HEK293T (cell line): ENCODE results near the gene LASP1.
"Not testable (repeated sequence)": the region's sequence is repeated elsewhere in the genome, so short reads cannot be mapped to it uniquely, and the experiment has no call there.

Source experiments
- CTCF ChIA-PET: fragments of 350-600 bp; formaldehyde crosslinking; extraction: SDS; loops from one replicate; lab custom pipeline; 2021; ENCODE audit warnings: antibody characterized with exemption, inconsistent platforms; lab: Yijun Ruan, JAX
- POLR2A ChIA-PET: fragments of 350-600 bp; formaldehyde crosslinking; extraction: SDS; loops from one replicate; lab custom pipeline; 2020; ENCODE audit warnings: antibody characterized with exemption, inconsistent platforms; lab: Yijun Ruan, JAX
- DNase-seq: peaks from one replicate; pipeline ENCODE4 v3.0.0; 2012; ENCODE audit warnings: mixed read lengths; ENCODE audit errors: extremely low spot score
- ARNT ChIP-seq: fragments of 450-650 bp; IDR thresholded peaks from 2 replicates; pipeline ENCODE4 v1.6.1; 2017; ENCODE audit warnings: mild to moderate bottlenecking
- BHLHE40 ChIP-seq: fragments of 450-650 bp; IDR thresholded peaks from 2 replicates; pipeline ENCODE4 v1.6.1; 2016; ENCODE audit warnings: mild to moderate bottlenecking, moderate library complexity, borderline replicate concordance
- CTBP1 ChIP-seq: fragments of 450-650 bp; IDR thresholded peaks from 2 replicates; pipeline ENCODE4 v1.6.1; 2016; ENCODE audit warnings: borderline replicate concordance
- ELF4 ChIP-seq: fragments of 450-650 bp; IDR thresholded peaks from 2 replicates; pipeline ENCODE4 v1.6.1; 2017; ENCODE audit warnings: antibody characterized with exemption
- FOXA1 ChIP-seq: fragments of 450-650 bp; IDR thresholded peaks from 2 replicates; pipeline ENCODE4 v1.6.1; 2016; ENCODE audit warnings: mild to moderate bottlenecking
- FOXK2 ChIP-seq: fragments of 450-650 bp; IDR thresholded peaks from 2 replicates; pipeline ENCODE4 v1.6.1; 2016; ENCODE audit warnings: mild to moderate bottlenecking
- FOXM1 ChIP-seq: fragments of 450-650 bp; IDR thresholded peaks from 2 replicates; pipeline ENCODE4 v1.6.1; 2017; ENCODE audit warnings: mild to moderate bottlenecking, borderline replicate concordance
- HDGF ChIP-seq: fragments of 450-650 bp; IDR thresholded peaks from 2 replicates; pipeline ENCODE4 v1.6.1; 2017; ENCODE audit warnings: antibody characterized with exemption, borderline replicate concordance
- L3MBTL2 ChIP-seq: fragments of 450-650 bp; conservative IDR thresholded peaks from 2 replicates; pipeline ENCODE4 v1.6.1; 2016; ENCODE audit warnings: mild to moderate bottlenecking
- LEF1 ChIP-seq: fragments of 450-650 bp; IDR thresholded peaks from 2 replicates; pipeline ENCODE4 v1.6.1; 2017; ENCODE audit warnings: mild to moderate bottlenecking, borderline replicate concordance
- NFRKB ChIP-seq: fragments of 450-650 bp; IDR thresholded peaks from 2 replicates; pipeline ENCODE4 v1.6.1; 2016; ENCODE audit warnings: mild to moderate bottlenecking, moderate library complexity
- SP1 ChIP-seq: fragments of 450-650 bp; IDR thresholded peaks from 2 replicates; pipeline ENCODE4 v1.6.1; 2017
- SUZ12 ChIP-seq: fragments of 450-650 bp; IDR thresholded peaks from 2 replicates; pipeline ENCODE4 v1.6.1; 2016; ENCODE audit warnings: mild to moderate bottlenecking
- TARDBP ChIP-seq: fragments of 450-650 bp; IDR thresholded peaks from 2 replicates; pipeline ENCODE4 v1.6.1; 2016
- ZNF384 ChIP-seq: fragments of 450-650 bp; IDR thresholded peaks from 2 replicates; pipeline ENCODE4 v1.6.1; 2016
- TF ChIP-seq, protein P1 (sequence below): fragments of 450-650 bp; IDR thresholded peaks from 2 replicates; pipeline ENCODE4 v1.6.1; 2016

LASP1 gene

DNA sequence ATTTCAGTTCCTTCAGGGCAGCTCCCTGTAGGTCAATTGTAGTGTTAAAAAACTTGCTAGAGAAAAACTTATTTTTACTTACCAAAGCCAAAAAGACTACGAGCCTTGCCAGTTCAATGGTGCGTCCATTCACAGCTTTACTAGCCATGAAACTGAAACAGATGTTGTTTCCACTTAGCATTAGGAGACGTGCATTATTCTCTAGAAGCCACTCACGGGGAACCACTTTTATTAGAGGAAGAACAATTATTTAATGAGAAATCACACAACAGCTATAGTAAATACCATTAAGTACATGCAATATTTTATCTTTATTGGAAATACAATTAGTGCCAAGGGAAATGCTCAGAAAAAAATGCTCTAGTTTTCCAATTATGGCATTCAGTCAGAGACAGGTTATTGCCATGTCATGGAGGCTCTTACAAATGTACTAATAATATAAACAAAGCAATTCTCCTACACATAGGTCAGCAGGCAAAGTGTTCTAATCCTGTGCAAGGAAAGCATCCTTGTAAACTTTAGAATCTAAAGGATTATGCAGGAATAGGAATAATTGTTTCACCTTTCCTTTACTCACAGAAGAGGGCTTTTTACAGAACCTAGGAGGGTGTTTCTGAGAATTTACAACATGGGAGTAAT, 73.0 kb downstream of the LASP1 start:
- TF ChIP-seq L3MBTL2 = no peak
- no peak for TF ChIP-seq LEF1
- no peak for TF ChIP-seq ZNF384
- no peak for TF ChIP-seq FOXK2
- TF ChIP-seq NFRKB = no peak

DNA sequence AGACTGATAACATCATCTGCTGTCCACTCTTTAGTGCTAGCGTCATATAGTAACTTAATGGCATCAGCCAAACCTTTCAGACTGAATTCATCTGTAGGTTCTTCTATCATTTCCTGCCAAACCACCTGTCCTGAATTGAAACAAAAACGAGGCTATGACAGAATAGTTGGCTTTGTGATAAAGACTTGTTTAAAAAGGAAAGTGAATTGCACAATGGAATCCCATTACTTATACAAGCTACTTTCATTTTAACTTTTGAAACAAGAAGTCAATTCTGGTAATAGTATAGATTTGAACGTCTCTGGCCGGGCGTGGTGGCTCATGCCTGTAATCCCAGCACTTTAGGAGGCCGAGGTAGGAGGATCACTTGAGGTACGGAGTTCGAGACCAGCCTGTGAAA, 73.7 kb downstream of the LASP1 start:
- DNase-seq = no peak
- ChIA-PET CTCF (interaction anchor here (1.1 kb wide), 1 partner anchor 40 kb away, joined by 3 read pairs; no protein-coding TSS in a partner anchor), POLR2A (no interaction called here)
- TF ChIP-seq TARDBP (no peak), ELF4 (no peak), HDGF (no peak), FOXA1 (no peak), SP1 (no peak)

More for the DNA sequence above, 73.0 kb downstream of the LASP1 start:
- CTCF ChIA-PET = no interaction called here
- POLR2A ChIA-PET = interaction anchor here (1.0 kb wide), 1 partner anchor 73 kb away, joined by 3 read pairs; the partner anchor contains the start of gene LASP1
- DNase-seq = no peak

DNA sequence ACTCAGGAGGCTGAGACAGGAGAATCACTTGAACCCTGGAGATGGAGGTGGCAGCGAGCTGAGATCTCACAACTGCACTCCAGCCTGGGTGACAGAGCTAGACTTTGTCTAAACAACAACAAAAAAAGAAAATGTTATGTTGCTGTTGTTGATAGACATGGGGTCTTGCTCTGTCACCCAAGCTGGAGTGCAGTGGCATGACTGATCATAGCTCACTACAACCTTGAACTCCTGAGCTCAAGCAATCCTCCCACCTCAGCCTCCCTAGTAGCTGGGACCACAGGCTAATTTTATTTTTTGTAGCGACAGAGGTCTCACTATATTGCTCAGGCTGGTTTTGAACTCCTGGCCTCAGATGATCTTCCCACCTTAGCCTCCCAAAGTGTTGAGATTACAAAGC, 77.3 kb downstream of the LASP1 start:
- ChIA-PET CTCF (no interaction called here), POLR2A (no interaction called here)
- DNase-seq = no peak
- TF ChIP-seq NFRKB (no peak), FOXK2 (no peak), TARDBP (no peak), HDGF (no peak), FOXM1 (no peak), CTBP1 (no peak), FOXA1 (no peak), BHLHE40 (no peak), ARNT (no peak), LEF1 (no peak), ZNF384 (no peak), SUZ12 (no peak), ELF4 (no peak), SP1 (no peak), L3MBTL2 (no peak)
- TF ChIP-seq, protein P1, sequence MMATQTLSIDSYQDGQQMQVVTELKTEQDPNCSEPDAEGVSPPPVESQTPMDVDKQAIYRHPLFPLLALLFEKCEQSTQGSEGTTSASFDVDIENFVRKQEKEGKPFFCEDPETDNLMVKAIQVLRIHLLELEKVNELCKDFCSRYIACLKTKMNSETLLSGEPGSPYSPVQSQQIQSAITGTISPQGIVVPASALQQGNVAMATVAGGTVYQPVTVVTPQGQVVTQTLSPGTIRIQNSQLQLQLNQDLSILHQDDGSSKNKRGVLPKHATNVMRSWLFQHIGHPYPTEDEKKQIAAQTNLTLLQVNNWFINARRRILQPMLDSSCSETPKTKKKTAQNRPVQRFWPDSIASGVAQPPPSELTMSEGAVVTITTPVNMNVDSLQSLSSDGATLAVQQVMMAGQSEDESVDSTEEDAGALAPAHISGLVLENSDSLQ = no peak

DNA sequence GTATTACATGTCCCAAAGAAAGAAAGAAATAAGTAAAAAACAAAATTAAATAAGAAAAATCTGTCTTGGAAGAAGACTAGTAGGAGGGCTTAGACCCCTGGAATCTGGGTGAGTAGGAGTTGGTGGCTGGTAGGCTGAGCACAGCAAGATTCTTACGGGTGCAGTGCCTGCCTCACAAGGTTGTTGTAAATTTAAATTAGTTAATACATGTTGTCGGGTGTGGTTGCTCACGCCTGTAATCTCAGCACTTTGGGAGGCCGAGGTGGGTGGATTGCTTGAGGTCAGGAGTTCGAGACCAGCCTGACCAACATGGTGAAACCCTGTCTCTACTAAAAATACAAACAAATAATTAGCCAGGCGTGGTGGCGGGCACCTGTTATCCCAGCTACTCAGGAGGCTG, 83.9 kb downstream of the LASP1 start:
- POLR2A ChIA-PET = interaction anchor here (1.5 kb wide), 1 partner anchor 246 kb away, joined by 3 read pairs; the partner anchor contains the start of gene RPL19
- CTCF ChIA-PET, DNase-seq: not testable (repeated sequence)

DNA sequence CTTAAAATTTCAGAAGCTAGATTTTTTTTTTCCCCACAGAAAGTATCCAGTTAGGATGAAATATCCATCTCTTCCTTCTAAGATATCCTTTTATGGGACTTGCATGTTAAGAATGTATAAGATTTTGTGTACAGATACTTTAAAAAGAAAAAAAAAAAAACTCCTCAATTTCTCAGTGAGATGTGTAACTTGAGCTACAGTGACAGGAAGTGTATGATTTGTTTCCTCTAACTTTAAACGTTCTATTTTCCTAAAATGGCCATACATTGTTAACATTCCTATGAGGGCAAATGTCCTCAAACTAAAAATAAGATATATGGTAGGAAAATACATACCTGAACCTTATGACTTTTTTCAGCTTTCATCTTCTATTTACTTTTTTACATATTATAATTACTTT, 88.5 kb downstream of the LASP1 start:
- TF ChIP-seq HDGF (no peak), ARNT (no peak), ELF4 (no peak), ZNF384 (no peak), BHLHE40 (no peak), SUZ12 (no peak), FOXA1 (no peak), SP1 (no peak), LEF1 (no peak), NFRKB (no peak), FOXK2 (no peak), L3MBTL2 (no peak), TARDBP (no peak)
- no peak for DNase-seq
- ChIA-PET CTCF (no interaction called here), POLR2A (interaction anchor here (1.1 kb wide), 1 partner anchor 242 kb away, joined by 3 read pairs; the partner anchor contains the start of gene RPL19)

DNA sequence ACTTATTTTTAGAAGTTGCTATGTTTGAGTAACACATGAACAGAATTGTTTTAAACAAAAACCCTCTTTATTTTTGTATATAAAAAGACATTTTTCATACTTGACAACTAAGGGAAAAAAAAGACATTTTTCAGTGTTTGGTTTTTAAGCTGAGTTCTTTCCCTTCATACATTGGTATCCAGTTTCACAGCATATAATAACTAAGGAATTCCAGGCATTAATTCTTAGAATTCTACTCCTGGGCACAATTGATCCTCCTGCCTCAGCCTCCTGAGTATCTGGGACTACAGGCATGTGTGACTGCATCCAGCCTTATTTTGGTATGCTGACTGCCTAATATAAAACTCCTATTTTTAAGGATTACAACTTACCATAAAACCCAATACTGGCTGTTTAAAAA, 88.9 kb downstream of the LASP1 start:
- POLR2A ChIA-PET = interaction anchor here (1.1 kb wide), 1 partner anchor 241 kb away, joined by 3 read pairs; the partner anchor contains the start of gene RPL19
- DNase-seq = no peak
- CTCF ChIA-PET = no interaction called here
- TF ChIP-seq L3MBTL2 = no peak
- no peak for TF ChIP-seq ARNT
- no peak for TF ChIP-seq CTBP1
- TF ChIP-seq BHLHE40 = no peak
- TF ChIP-seq SP1 = no peak
- no peak for TF ChIP-seq HDGF
- TF ChIP-seq NFRKB = no peak
- TF ChIP-seq FOXM1 = no peak
- no peak for TF ChIP-seq TARDBP
- no peak for TF ChIP-seq FOXA1
- TF ChIP-seq ZNF384 = no peak

DNA sequence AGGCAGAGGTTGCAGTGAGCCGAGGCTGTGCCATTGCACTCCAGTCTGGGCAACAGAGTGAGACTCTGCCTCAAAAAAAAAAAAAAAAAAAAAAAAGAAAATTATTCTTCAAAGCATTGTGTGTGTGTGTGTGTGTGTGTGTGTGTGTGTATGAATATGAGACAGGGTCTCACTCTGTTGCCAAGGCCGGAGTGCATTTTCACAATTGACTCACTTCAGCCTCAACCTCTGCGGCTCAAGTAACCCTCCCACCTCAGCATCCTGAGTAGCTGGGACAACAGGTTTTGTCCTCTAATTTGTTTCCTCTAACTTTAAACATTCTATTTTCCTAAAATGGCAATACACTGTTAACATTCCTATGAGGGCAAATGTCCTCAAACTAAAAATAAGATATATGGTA, 89.7 kb downstream of the LASP1 start:
- ChIA-PET POLR2A (no interaction called here), CTCF (no interaction called here)
- no peak for DNase-seq
- TF ChIP-seq FOXA1 = no peak

DNA sequence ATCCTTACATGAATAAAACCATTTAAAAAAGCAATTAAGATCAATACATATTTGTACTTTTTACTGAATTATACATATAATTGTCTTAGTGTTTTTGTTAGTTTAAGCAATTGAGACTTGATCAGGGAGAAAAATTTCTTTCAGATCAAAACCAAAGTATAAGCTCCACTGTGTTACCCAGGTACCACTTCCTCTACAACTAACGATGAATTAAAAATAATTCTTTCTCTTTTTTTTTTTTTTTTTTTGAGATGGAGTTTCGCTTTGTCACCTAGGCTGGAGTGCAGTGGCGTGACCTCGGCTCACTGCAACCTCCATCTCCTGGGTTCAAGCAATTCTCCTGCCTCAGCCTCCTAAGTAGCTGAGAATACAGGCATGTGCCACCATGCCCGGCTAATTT, 90.5 kb downstream of the LASP1 start:
- TF ChIP-seq TARDBP = no peak
- no peak for TF ChIP-seq HDGF
- TF ChIP-seq CTBP1 = no peak
- CTCF ChIA-PET = no interaction called here
- POLR2A ChIA-PET = no interaction called here
- DNase-seq = no peak

DNA sequence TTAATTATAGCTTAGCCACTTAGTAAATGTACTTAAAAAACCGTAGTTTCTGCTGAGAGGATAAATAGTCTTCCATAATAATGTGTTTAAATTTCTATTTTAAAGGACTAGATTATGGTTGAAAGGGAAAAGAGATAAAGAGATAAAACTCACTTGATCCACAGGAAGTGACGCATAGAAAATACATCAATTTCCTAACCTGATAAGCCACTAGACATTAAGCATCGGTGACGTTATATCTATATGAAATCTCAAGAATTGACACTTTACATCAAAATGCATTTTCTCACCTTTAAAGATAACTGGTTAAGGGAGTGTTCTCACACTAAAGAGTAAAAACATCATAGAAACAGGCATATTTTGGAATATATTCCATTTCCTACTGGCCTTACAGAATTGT, 91.6 kb downstream of the LASP1 start:
- POLR2A ChIA-PET = no interaction called here
- CTCF ChIA-PET = no interaction called here
- no peak for TF ChIP-seq FOXK2
- TF ChIP-seq BHLHE40 = no peak
- no peak for TF ChIP-seq LEF1
- TF ChIP-seq ELF4 = no peak
- TF ChIP-seq NFRKB = no peak
- TF ChIP-seq, protein P1 = no peak
- no peak for DNase-seq
